Testis (tissue), 3 donors: Measurements from ENCODE around the gene DHPS. TPM values are rescaled to one million over a fixed set of nuclear protein-coding genes. Genes with fewer than 3 reads are reported as not detected.

Experiments used
- DNase-seq: peaks from one replicate; pipeline ENCODE4 v3.0.0-alpha.2; 2019
- H3K27ac ChIP-seq, 2 donors: fragments of 200-600 bp; sonication (generic); one replicate each; pipeline ENCODE4 v1.5.1; 2019
- H3K27me3 ChIP-seq: fragments of 200-600 bp; sonication (generic); one replicate; pipeline ENCODE4 v1.5.1; 2019
- H3K36me3 ChIP-seq: fragments of 200-600 bp; sonication (generic); one replicate; pipeline ENCODE4 v1.5.1; 2017; ENCODE audit warnings: low read depth; ENCODE audit errors: missing control alignments
- H3K4me1 ChIP-seq: fragments of 200-600 bp; sonication (generic); one replicate; pipeline ENCODE4 v1.5.1; 2019
- H3K4me3 ChIP-seq, 2 donors: fragments of 200-600 bp; sonication (generic); one replicate each; pipeline ENCODE4 v1.5.1; 2017 to 2019
- H3K9me3 ChIP-seq: fragments of 200-600 bp; sonication (generic); one replicate; pipeline ENCODE4 v1.5.1; 2017
- POLR2A ChIP-seq: fragments of 450-650 bp; IDR thresholded peaks from one replicate; pipeline ENCODE4 v1.6.1; 2017; ENCODE audit warnings: antibody characterized with exemption, mild to moderate bottlenecking, moderate library complexity
- WGBS, 2 donors: methylation state at CpG; one replicate each; pipeline ENCODE4 v1.1.5; 2018; 5-methylcytosine and 5-hydroxymethylcytosine counted together
- intact Hi-C: fragments of 100-400 bp; cut with DNase I; formaldehyde crosslinking; loops from one replicate; pipeline ENCODE4 v1.15.1; 2023; ENCODE audit warnings: low total_unique reads
- polyA plus RNA-seq: library from polyadenylated mRNA; stranded (reverse); fragments of 350-450 nt; fragmentation: Illumina TruSeq; extraction: RNeasy Lipid Tissue Mini Kit (QIAGEN cat#74804); gene quantifications from one replicate; pipeline ENCODE4 v1.2.3, GENCODE V29; 2014; ENCODE audit warnings: low read depth, low replicate concordance; ENCODE audit not compliant: insufficient read depth
- total RNA-seq, 2 donors: library from RNA; depleted of rRNA; stranded (reverse); fragments of >200 nt; gene quantifications; one replicate each; pipeline ENCODE4 v1.2.3, GENCODE V29; 2016
- TF ChIP-seq, protein P1 (sequence below), 3 experiments: fragments of 450-650 bp in 2 of 3; fragments of 200-600 bp in 1 of 3; sonication (generic) in 1 of 3; IDR thresholded peaks; one replicate each; pipeline ENCODE4 v1.5.1; 2016 to 2019; ENCODE audit warnings: antibody characterized with exemption in 3 of 3, mild to moderate bottlenecking in 2 of 3, moderate library complexity in 1 of 3

Gene DHPS
- total and polyA plus RNA-seq, 3 donors from 2014 or later: 50.2 to 119 (median 85.9) TPM

DNA sequence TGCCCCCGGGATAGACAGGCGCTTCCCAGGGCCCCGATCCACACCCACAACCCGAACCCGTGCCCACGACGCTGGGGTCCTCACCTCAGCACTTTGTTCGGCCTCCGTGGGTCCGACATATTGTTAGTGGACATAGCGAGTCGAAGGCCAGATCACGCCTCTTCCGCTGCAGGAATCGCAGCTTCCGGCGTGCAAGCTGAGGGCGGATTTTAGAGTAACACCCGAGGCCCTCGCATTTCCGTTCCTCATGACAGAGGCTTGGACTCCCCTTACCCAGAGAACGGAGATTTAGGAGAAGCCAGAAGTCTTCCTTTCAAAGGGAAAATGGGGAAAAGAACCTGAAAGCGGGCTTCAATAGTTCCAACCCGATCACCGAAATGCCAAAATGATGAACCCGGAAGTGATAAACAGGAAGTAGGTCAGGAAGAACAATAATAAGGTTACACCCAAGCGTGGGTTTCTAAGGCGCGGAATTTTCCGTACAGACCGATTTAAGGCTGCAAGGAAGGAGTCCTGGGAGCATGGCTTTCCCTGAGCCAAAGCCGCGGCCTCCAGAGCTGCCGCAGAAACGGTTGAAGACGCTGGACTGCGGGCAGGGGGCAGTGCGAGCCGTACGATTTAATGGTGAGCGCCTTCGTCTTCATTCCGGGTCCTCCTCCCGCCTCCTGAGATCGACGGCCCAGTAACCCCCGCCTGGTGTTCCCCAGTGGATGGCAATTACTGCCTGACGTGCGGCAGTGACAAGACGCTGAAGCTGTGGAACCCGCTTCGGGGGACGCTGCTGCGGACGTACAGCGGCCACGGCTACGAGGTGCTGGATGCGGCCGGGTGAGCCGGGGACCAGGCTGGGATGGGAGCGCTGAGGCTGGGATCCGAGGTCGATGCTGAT is 12.2 kb downstream of the DHPS start:
- intact Hi-C loops: no loop called here
- H3K4me3 ChIP-seq: peak overlapping the region; percentile 87 to 91
- H3K27me3 ChIP-seq: no peaks in the 10 kb centered on the region
- 0 to 1% methylated on average over 28 to 63 of the region's 64 CpGs for WGBS, 2 donors
- H3K9me3 ChIP-seq: no peaks in the 10 kb centered on the region
- no peaks in the 10 kb centered on the region for H3K36me3 ChIP-seq
- no peak for TF ChIP-seq POLR2A
- TF ChIP-seq, protein P1, sequence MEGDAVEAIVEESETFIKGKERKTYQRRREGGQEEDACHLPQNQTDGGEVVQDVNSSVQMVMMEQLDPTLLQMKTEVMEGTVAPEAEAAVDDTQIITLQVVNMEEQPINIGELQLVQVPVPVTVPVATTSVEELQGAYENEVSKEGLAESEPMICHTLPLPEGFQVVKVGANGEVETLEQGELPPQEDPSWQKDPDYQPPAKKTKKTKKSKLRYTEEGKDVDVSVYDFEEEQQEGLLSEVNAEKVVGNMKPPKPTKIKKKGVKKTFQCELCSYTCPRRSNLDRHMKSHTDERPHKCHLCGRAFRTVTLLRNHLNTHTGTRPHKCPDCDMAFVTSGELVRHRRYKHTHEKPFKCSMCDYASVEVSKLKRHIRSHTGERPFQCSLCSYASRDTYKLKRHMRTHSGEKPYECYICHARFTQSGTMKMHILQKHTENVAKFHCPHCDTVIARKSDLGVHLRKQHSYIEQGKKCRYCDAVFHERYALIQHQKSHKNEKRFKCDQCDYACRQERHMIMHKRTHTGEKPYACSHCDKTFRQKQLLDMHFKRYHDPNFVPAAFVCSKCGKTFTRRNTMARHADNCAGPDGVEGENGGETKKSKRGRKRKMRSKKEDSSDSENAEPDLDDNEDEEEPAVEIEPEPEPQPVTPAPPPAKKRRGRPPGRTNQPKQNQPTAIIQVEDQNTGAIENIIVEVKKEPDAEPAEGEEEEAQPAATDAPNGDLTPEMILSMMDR (IDR thresholded peaks at IDR 0.05): peak in 1 of 3 experiments; percentile 2
- peaks cover 32% of the 10 kb centered on the region for H3K4me1 ChIP-seq
- H3K27ac ChIP-seq: peak overlapping the region; percentile 93
- DNase-seq: peak; percentile 89

DNA sequence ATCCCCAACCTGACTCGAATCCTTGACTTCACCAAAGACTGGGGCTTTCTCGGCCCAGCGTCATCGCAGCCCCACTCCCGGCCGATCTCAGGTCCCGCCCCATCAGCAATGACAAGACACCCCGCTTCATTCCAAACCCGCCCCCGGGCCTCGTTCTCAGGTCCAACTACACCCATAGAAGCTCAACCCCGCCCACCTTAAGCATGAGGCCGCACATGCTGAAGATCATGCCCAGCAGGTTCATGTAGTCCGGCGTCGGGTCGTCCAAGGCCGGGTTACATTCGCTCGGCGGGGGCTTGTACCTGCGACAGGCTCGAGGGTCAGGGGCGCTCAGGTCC is 12.8 kb downstream of the DHPS start:
- Histone ChIP-seq H3K4me3 (peak overlapping the region; percentile 87 to 91), H3K36me3 (no peaks in the 10 kb centered on the region), H3K4me1 (peaks cover 32% of the 10 kb centered on the region), H3K27ac (peak overlapping the region; percentile 93), H3K9me3 (no peaks in the 10 kb centered on the region), H3K27me3 (no peaks in the 10 kb centered on the region)
- no peak for TF ChIP-seq POLR2A
- TF ChIP-seq, protein P1 (IDR thresholded peaks at IDR 0.05): no peak
- intact Hi-C loops: no loop called here
- peak; percentile 80 for DNase-seq
- WGBS, 2 donors: 0% methylated on average over 6 to 24 of the region's 24 CpGs

DNA sequence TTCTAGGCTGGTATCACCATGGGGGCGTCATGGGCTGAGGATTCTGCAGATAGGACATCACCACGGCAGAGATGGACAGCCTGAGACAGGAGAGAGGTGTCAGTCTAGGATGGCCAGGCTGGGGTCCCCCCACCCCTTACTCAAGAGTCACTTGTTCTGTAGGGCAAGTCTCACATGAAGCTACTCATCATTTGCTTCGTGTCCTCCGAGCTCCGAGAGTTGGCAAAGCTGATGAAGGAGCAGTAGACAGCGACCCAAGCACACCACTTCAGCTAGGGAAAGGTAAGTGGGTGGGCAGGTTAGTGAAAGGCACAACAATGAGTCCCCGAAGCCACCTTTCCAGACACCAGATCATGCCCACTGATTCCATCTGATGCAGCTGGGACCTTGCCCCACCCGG is 13.3 kb downstream of the DHPS start:
- H3K27ac ChIP-seq: peak overlapping the region; percentile 93
- H3K4me3 ChIP-seq: peak overlapping the region; percentile 87 to 91
- no peaks in the 10 kb centered on the region for H3K36me3 ChIP-seq
- DNase-seq: no peak
- intact Hi-C loops: no loop called here
- TF ChIP-seq POLR2A: no peak
- TF ChIP-seq, protein P1 (IDR thresholded peaks at IDR 0.05): no peak
- H3K4me1 ChIP-seq: peaks cover 32% of the 10 kb centered on the region
- H3K27me3 ChIP-seq: no peaks in the 10 kb centered on the region
- no peaks in the 10 kb centered on the region for H3K9me3 ChIP-seq
- WGBS, 2 donors: 36 to 64% methylated on average over 8 of the region's 8 CpGs

DNA sequence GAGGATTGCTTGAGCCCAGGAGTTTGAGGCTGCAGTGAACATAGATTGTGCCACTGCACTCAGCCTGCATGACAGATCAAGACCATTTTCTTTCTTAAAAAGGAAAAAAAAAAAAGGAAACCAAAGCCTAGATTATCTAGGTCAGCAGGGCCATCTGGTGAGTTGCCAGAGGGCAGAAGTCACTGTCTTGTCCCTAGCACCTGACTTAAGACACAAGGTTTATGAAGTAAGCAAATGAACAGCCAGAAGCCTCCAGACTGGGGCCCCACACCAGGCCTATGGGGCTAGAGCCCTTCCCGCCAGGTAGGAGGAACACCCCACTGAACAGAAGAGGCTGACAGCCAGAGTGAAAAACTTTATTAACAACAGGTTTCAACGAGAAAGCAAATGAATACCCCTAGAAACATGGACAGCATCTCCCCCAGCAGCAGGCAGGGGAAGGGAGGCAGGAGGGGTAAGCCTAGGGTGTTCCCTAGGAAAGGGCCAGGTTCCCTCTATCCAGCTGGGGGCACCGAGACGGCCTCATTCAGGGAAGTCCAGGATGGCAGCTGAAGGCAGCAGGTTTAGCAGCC is 13.9 kb downstream of the DHPS start:
- no peak overlapping the region for H3K4me3 ChIP-seq
- intact Hi-C loops: no loop called here
- 79 to 85% methylated on average over 2 to 4 of the region's 4 CpGs for WGBS, 2 donors
- TF ChIP-seq, protein P1 (IDR thresholded peaks at IDR 0.05): no peak
- no peak for TF ChIP-seq POLR2A
- H3K4me1 ChIP-seq: peaks cover 32% of the 10 kb centered on the region
- no peaks in the 10 kb centered on the region for H3K36me3 ChIP-seq
- DNase-seq: no peak
- H3K27me3 ChIP-seq: no peaks in the 10 kb centered on the region
- no peaks in the 10 kb centered on the region for H3K9me3 ChIP-seq
- no peak overlapping the region for H3K27ac ChIP-seq
